Neural progenitor cell (in vitro differentiated cells): ENCODE measurements around the gene OLFM4.

Experiments
- EZH2 ChIP-seq: fragments of 200-600 bp; sonication (generic); IDR thresholded peaks from 2 replicates; pipeline ENCODE4 v1.6.1; 2017; ENCODE audit warnings: antibody characterized with exemption, mild to moderate bottlenecking, moderate library complexity
- TF ChIP-seq, protein P1 (sequence below): fragments of 200-600 bp; sonication (generic); IDR thresholded peaks from 2 replicates; pipeline ENCODE4 v1.5.1; 2017; ENCODE audit warnings: antibody characterized with exemption, mild to moderate bottlenecking

- TF ChIP-seq, protein P1, sequence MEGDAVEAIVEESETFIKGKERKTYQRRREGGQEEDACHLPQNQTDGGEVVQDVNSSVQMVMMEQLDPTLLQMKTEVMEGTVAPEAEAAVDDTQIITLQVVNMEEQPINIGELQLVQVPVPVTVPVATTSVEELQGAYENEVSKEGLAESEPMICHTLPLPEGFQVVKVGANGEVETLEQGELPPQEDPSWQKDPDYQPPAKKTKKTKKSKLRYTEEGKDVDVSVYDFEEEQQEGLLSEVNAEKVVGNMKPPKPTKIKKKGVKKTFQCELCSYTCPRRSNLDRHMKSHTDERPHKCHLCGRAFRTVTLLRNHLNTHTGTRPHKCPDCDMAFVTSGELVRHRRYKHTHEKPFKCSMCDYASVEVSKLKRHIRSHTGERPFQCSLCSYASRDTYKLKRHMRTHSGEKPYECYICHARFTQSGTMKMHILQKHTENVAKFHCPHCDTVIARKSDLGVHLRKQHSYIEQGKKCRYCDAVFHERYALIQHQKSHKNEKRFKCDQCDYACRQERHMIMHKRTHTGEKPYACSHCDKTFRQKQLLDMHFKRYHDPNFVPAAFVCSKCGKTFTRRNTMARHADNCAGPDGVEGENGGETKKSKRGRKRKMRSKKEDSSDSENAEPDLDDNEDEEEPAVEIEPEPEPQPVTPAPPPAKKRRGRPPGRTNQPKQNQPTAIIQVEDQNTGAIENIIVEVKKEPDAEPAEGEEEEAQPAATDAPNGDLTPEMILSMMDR, result no peak
- no peak for TF ChIP-seq EZH2
Measured at GRCh38 chr13:53050151-53050550, 21.5 kb downstream of the OLFM4 start.
